ENCODE data around the gene HDAC4. TPM values are rescaled to one million over a fixed set of nuclear protein-coding genes. Genes with fewer than 3 reads are reported as not detected.
A peak's percentile ranks its signal among the peaks of the same experiment; 100 is the strongest.

The HDAC4 gene
- total and polyA plus RNA-seq, 12 donors: 3.7 to 40.0 (median 25.5) TPM

DNA sequence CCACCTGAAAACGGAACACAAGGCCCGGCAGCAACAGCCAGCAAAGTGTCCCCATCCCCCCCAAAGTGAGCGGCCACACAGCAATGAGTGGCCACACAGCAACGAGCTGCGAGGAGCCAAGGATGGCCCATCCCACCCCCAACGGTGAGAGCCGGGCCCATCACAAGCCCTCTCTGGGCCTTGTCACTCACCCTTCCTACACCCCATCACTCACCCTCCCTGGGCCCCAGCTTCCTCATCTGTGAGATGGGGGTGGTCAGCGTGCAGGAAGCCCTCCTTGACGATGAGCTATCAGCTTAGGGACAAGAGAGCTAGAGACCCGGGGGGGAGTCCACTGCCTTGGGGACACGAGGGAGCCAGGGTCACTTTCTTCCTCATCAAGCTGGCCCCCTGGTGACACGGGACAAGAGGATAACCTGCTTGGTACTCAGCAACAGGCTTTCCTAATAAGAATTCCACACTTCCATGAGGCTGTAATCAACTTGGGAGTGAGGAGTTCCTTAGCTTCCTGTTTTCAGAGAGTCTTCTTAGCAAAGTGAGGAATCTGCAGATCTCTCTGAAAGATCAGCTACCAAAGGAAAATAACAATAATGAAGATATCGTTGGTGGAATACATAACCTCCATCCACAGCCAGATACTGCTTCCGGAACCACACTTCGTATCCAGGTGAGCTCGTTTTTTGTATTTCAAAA lies 92.8 kb downstream of the HDAC4 start:
- peaks cover 35 to 100% (median 86%) of the 10 kb centered on the region in 9 donors for H3K4me1 ChIP-seq
- no peaks in the 10 kb centered on the region for H3K9me3 ChIP-seq
- H3K27ac ChIP-seq: peak overlapping the region; percentile 70 to 96 (median 89)
- intact Hi-C loops (cut with DNase I): loop anchor here in 1 of 10 donors (10.0 kb wide), 1 partner anchor 87 kb away; no protein-coding TSS in a partner anchor
- peak overlapping the region; percentile 8 to 63 (median 48) for H3K4me3 ChIP-seq
- DNase-seq (no peak), ATAC-seq (peak in 1 of 8 donors; percentile 3)
- no peaks in the 10 kb centered on the region for H3K27me3 ChIP-seq
- TF ChIP-seq, protein P1, sequence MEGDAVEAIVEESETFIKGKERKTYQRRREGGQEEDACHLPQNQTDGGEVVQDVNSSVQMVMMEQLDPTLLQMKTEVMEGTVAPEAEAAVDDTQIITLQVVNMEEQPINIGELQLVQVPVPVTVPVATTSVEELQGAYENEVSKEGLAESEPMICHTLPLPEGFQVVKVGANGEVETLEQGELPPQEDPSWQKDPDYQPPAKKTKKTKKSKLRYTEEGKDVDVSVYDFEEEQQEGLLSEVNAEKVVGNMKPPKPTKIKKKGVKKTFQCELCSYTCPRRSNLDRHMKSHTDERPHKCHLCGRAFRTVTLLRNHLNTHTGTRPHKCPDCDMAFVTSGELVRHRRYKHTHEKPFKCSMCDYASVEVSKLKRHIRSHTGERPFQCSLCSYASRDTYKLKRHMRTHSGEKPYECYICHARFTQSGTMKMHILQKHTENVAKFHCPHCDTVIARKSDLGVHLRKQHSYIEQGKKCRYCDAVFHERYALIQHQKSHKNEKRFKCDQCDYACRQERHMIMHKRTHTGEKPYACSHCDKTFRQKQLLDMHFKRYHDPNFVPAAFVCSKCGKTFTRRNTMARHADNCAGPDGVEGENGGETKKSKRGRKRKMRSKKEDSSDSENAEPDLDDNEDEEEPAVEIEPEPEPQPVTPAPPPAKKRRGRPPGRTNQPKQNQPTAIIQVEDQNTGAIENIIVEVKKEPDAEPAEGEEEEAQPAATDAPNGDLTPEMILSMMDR (IDR thresholded peaks at IDR 0.05): no peak
- 59 to 70% methylated on average over 16 of the region's 16 CpGs for WGBS, 2 donors
- H3K36me3 ChIP-seq: no peaks in the 10 kb centered on the region

DNA sequence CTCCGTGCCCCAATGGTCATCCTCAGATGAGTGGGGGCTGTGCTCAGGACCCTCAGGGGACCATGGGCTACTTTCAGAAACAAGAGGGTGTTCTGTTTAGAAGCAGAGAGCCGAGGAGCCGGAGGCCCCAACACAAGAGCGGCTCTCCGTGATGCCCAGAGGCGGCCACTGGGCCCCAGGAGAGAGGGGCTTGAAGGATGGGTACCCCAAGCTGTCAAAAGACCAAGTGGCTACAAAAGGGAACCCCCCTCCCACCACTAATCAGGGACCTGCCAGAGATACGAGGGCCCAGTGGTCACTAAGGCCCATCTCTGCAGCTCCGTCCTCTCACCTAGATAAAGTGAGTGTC lies 93.6 kb downstream of the HDAC4 start:
- intact Hi-C loops (cut with DNase I): loop anchor here in 1 of 10 donors (10.0 kb wide), 1 partner anchor 88 kb away; no protein-coding TSS in a partner anchor
- ATAC-seq (no peak), DNase-seq (no peak)
- no peaks in the 10 kb centered on the region for H3K27me3 ChIP-seq
- TF ChIP-seq, protein P1 (IDR thresholded peaks at IDR 0.05): no peak
- WGBS, 2 donors: 93 to 97% methylated on average over 8 of the region's 8 CpGs
- peak overlapping the region in 7 of 10 donors; percentile 18 to 96 (median 91) for H3K27ac ChIP-seq
- no peaks in the 10 kb centered on the region for H3K9me3 ChIP-seq
- H3K36me3 ChIP-seq: no peaks in the 10 kb centered on the region
- peaks cover 29 to 100% (median 82%) of the 10 kb centered on the region in 9 donors for H3K4me1 ChIP-seq
- no peak overlapping the region for H3K4me3 ChIP-seq

DNA sequence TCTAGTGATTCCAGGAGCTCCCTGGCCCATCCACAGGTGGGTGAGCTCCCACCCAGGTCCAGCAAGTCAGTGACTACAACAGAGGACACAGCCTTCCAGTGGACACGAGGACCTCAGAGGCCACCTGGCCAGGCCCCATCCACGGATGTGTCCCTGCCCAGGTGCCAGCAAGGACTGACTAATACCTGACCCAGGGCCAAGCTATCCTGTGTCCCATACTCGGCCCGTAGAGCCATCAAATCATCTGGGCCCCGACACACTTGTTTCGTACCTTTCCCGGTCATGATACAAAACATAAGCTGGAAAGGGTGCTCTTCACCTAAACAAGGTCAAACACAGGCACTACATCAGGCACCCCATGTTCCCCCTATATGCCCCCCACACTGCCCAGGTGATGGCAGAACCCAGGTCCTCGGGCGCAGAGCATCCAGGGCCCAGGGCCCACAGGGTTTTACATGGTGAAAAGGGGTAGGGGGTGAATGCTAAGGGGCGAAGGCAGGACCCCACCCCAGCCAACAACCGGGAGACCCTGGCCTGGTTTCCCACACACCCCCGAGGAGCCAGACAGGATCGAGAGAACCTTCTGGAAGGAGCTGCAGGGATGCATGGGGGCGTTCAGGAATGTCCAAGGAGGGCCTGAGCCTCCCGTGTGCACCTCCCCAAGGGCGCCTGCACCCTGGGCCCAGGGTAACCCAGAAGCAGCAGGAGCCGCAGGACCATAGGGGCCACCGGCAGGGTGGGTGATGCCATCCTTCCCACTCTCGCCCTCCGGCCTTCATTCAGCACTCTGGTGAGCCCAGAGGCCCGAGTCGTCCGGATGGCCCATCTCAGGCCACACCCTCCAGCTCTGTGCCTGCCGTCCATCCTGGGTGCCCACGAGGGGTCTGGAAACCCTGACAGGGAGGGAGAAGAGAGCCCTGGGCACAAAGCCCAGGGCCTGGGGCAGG lies 94.3 kb downstream of the HDAC4 start:
- DNase-seq (no peak), ATAC-seq (no peak)
- TF ChIP-seq, protein P1 (IDR thresholded peaks at IDR 0.05): no peak
- H3K4me1 ChIP-seq: peaks cover 29 to 100% (median 83%) of the 10 kb centered on the region in 9 donors
- H3K27ac ChIP-seq: peak overlapping the region in 8 of 10 donors; percentile 18 to 96 (median 70)
- no peak overlapping the region for H3K4me3 ChIP-seq
- H3K36me3 ChIP-seq: no peaks in the 10 kb centered on the region
- H3K9me3 ChIP-seq: no peaks in the 10 kb centered on the region
- WGBS, 2 donors: 87 to 90% methylated on average over 25 of the region's 25 CpGs
- H3K27me3 ChIP-seq: no peaks in the 10 kb centered on the region
- intact Hi-C loops (cut with DNase I): loop anchor here in 1 of 10 donors (10.0 kb wide), 1 partner anchor 88 kb away; no protein-coding TSS in a partner anchor

DNA sequence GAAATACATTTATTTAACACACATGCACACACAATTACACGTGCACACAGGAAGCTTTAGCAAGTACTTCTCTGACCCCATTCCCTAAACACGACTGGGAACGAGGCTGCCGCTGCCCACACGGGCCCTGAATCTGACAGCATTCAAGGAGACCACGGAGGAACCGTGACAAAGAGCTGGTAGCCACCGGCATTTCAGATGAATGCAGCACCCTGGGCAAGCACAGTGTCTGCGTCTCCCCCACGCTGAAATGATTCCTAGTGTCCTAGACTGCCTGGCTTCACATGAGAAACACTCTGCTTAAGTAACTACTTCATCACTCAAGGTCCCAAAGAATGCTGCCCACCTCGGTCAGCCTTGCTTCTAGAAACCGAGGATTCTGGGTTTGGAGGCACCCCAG lies 95.0 kb downstream of the HDAC4 start:
- Histone ChIP-seq H3K9me3 (no peaks in the 10 kb centered on the region), H3K27me3 (no peaks in the 10 kb centered on the region), H3K27ac (peak overlapping the region in 5 of 10 donors; percentile 46 to 91 (median 63)), H3K4me3 (no peak overlapping the region), H3K36me3 (no peaks in the 10 kb centered on the region), H3K4me1 (peaks cover 31 to 99% (median 80%) of the 10 kb centered on the region in 9 donors)
- ATAC-seq: no peak
- no peak for DNase-seq
- 85 to 92% methylated on average over 12 of the region's 12 CpGs for WGBS, 2 donors
- intact Hi-C loops (cut with DNase I): loop anchor here in 1 of 10 donors (10.0 kb wide), 1 partner anchor 89 kb away; no protein-coding TSS in a partner anchor
- TF ChIP-seq, protein P1 (IDR thresholded peaks at IDR 0.05): no peak
